HG03378 (cell line): Measurements from ENCODE around the gene ZBTB44.
"Not testable (repeated sequence)": the region's sequence is repeated elsewhere in the genome, so short reads cannot be mapped to it uniquely, and the experiment has no call there.

Experiments
- ATAC-seq: cut with Tn5 transposase; IDR thresholded peaks from one replicate; pipeline ENCODE4 v1.9.1; 2021; ENCODE audit warnings: mild to moderate bottlenecking, moderate library complexity; ENCODE audit not compliant: unreplicated experiment

Gene ZBTB44

DNA sequence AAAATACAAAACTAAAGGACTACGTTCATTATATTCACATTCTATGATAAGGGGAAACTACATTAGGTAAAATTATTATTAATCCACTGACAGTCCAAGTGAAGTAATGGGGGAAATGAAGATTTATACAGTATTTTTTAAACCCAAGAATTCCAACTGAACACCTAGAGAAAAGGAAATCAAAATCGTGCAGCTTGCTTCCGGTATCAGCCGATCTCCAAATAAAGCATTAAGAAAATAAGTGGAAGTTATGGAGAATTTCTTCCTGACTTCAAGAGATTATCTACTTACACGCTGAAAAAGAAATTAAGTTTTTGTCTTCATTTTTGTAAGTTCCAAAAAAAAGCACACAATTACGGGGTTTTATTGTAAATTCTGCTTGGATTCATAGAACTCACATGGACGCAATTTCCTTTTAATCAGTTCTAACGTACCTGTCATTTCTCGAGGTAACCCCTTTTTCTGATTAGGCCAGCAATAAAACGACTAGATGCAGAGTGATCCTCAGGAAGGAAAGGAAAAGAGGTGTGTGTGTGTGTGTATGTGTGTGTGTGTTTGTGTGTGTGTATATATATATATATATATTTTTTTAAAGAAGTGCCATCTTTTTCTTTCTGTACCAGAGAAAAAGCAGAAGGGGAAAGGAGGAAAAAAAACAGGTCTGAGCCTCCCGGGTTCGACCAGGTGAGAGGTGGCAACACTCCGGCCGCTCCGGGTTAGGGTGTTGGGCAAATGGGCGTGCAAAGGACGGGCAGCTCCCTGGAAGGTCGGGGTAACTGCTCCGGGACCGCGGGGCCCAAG lies 1.1 kb downstream of the ZBTB44 start:
- no peak for ATAC-seq

DNA sequence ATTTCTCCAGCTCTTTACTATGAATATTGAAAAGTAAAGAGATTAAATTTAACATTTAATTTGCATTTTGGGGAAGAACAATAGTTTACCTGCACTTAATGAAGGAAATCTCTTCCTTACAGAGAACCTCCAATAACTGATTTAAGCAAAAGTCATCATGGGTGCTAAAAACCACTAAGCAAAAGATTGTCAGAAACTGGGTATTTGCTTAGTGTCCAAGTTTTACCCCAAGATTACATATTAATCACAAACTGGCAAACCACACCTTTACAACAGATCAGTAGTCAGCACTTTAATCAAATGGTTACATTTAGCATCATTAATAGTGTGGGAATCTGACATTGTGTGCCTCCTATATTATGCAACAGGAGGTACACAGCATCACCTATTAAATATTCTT lies 2.7 kb downstream of the ZBTB44 start:
- no peak for ATAC-seq

DNA sequence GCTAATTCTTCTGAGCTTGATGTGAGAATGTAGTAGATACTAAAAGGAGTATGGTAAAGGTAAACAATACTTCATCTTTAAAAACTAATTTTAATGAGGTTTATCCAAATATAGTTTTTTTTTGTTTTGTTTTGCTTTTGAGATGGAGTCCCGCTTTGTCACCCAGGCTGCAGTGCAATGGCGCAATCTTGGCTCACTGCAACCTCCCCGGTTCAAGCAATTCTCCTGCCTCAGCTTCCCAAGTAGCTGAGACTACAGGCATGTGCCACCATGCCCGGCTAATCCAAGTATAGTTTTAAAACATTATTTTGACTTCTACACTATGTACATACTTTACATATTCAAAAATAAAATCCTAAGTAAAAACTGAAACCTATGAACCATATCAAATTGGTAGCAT lies 4.1 kb downstream of the ZBTB44 start:
- ATAC-seq: no peak

DNA sequence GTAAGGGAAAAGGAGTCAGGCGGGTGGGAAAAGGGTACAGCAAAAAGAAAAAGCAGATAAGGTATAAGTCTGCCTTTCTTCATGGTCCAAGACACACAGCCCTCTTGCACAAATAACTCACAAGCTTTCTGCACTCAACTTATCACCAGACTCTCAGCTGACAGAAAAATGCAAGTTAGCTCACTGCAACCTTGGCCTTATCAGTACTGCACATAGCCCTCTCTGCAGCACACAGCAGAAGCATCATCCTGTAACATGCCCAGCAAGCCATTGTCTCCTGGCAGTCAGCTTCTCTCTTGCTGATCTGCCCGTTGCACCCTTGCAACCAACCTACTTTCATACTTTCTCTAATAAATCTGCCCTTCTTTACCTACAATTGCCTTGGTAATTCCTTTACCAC lies 5.8 kb downstream of the ZBTB44 start:
- no peak for ATAC-seq

DNA sequence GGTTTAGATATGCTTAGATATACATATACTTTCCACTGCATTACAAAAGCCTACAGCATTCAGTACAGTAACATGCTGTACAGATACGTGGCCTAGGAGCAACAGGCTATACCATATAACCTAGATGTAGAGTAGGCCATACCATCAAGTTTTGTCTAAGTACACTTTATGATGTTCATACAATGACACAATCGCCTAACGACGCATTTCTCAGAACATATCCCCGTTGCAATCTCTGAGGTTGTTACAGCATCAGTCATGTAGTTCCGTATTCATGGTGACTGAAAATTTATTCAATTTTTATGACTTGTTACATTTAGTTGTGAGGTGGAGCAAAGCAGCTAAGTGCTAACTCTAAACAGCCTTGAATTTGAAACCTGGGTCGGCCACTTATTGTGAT lies 6.7 kb downstream of the ZBTB44 start:
- ATAC-seq: no peak

DNA sequence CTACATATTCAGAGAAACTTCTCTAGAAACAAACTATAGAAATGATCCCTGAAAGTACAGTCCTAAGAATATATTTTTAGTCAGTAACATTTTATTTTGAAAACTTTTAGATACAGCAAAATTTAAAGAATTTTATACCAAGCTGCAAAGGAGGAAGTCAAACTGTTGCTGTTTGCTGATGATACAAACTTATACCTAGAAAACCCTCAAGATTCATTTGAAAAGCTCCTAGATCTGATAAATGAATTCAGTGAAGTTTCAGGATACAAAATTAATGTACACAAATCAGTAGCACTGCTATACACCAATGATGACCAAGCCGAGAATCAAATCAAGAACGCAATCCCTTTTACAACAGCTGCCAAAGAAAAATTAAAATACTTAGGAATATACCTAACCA lies 10.1 kb downstream of the ZBTB44 start:
- no peak for ATAC-seq

DNA sequence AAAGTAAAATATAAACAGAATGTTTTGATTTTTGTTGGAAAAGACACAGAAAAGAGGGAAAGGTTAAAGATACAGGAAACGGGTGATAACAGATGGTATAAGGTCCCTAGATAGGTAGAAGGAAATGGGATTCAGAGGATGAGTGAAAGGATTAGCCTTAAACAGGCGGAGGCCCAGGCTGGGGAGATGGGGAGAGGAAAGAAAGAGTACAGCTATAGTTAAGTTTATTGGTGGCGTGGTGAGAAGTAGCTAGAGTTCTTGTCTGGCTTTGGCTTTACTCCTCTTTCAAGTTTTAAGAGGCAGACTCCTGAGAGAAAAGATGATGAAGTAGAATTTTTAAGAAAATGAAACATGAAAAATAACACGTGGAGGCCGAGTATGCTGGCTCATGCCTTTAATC lies 13.7 kb downstream of the ZBTB44 start:
- no peak for ATAC-seq

DNA sequence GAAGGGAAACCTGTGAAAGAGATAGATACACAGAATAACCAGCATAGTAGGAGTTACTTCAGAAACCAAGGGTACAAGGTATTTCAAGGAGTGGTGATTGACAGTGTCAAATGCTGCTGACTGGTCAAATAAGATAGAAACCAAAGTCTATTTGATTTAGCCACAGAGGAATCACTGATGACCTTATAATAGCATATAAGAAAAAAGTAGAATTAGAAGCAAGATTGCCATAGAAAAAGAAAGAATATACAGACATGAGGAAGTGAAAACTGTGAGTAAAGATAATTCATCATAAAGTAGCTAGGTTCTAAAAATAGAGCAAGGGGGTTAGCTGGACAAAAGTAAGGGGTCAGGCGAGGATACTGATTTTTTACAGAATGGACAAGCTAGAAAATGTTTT lies 14.2 kb downstream of the ZBTB44 start:
- peak; percentile 78 for ATAC-seq

DNA sequence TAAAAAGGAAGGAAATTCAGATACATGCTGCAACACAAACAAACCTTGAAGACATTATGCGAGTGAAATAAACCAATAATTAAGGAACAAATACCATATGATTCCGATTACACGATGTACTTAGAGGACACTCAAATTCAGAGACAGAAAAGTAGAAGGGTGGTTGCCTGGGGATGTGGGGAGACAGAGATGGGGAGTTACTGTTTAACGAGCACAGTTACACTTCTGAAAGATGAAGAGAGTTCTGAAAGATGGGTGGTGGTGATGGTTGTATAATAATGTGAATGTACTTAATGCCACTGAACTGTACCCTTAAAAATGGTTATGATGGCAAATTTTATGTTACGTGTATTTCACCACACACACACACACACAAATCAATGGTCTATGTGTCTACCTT lies 14.7 kb downstream of the ZBTB44 start:
- no peak for ATAC-seq

DNA sequence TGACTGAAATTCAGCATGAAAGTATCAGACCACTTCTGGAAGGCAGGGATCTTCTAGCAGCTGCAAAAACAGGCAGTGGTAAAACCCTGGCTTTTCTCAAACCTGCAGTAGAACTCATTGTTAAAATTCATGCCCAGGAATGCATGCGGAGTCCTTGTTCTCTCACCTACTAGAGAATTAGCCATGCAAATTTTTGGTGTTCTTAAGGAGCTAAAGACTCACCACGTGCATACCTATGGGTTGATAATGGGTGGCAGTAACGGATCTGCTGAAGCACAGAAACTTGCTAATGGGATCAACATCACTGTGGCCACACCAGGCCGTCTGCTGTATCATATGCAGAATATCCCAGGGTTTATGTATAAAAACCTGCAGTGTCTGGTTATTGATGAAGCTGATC lies 19.1 kb downstream of the ZBTB44 start:
- ATAC-seq: no peak

DNA sequence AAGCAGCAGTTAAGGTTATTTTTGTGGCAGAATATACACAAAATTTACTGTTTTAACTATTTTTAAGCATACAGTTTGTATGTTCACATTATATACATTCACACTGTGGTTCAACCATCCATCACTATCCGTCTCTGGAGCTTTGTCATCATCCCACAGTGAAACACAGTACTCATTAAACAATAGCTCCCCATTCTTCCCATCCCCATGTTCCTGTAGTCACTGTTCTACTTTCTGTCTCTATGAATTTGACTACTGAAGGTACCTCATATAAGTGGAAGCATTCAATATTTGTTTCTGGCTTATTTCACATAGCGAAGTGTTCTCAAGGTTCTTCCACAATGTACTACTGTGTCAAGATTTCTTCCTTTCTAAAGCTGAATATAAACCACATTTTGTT lies 32.6 kb downstream of the ZBTB44 start:
- no peak for ATAC-seq

DNA sequence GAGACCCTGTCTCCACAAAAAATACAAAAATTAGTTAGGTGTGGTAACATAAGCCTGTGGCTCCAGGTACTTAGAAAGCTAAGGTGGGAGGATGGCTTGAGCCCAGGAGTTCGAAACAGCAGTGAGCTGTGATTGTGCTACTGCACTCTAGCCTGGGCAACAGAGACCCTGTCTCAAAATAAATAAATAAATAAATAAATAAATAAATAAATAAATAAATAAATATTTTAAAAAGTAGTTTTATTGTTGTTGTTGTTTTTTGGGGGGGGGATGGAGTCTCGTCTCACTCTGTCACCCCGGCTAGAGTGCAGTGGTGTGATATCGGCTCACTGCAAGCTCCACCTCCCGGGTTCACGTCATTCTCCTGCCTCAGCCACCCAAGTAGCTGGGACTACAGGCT lies 33.4 kb downstream of the ZBTB44 start:
- ATAC-seq: not testable (repeated sequence)

DNA sequence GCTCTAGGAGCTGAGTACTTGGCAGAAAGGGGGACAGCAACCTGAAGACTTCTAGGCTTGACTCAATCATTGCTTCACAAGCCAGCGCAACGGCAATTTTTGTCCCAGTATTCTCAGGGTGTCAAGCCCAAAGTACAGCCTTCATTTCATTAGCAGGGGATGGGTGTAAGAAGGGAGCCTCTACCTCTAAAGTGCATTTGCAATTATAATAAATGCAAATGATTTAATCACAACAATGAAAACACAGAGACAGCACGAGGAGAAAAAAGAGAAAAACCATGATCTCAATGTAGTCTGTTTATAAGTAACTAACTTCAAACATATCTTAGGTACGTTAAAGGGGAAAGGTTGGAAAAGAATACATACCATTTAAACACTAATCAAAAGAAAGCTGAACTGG lies 34.7 kb downstream of the ZBTB44 start:
- ATAC-seq: no peak

DNA sequence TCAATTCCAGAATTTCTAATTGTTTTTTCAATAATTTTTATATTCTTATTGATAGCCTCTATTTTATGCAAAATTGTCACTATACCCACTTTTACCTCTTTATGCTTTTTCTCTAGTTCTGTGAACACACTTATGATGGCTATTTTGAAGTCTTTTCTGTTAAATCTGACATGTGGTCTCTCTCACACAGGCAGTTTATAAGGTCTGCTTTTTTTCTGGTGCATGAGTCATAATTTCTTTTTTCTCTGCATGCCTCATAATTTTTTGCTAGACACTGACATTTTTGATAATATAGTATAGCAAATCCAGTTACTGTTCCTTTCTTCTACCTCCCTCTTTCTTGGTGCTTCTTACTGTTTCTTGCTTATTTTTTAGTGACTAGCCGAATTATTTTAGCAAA lies 36.0 kb downstream of the ZBTB44 start:
- ATAC-seq: no peak

DNA sequence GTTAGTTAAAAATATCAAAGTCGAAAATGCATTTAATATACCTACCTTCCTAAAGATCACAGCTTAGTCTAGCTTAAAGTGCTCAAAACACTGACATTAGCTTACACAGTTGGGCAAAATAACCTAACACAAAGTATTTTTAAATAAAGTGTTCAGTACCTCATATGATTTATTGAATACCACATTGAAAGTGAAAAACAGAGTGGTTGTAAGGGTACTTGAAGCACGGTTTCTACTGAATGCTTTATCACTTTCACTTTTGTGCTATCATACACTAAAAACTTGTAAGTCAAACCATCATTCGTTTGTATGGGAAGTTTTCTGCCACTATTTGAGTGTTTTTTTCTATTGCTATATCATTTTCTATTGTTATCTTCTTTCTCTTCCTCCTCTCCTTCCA lies 36.6 kb downstream of the ZBTB44 start:
- ATAC-seq: peak; percentile 84

DNA sequence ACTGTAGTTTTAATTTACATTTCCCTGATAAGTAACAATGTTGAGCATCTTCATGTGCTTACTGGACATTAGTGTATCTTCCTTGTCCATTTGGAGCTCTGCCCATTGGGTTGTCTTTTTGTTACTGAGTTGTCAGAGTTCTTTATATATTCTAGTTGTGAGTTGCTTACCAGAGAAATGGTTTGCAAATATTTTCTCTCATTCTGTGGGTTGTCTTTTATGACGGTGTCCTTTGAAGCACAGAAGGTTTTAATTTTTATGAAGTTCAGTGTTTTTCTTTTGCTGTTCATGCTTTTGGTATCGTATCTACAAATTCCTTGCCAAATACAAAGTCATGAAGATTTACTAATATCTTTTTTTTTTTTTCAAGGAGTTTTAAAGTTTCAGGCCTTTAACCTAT lies 42.4 kb downstream of the ZBTB44 start:
- ATAC-seq: no peak

DNA sequence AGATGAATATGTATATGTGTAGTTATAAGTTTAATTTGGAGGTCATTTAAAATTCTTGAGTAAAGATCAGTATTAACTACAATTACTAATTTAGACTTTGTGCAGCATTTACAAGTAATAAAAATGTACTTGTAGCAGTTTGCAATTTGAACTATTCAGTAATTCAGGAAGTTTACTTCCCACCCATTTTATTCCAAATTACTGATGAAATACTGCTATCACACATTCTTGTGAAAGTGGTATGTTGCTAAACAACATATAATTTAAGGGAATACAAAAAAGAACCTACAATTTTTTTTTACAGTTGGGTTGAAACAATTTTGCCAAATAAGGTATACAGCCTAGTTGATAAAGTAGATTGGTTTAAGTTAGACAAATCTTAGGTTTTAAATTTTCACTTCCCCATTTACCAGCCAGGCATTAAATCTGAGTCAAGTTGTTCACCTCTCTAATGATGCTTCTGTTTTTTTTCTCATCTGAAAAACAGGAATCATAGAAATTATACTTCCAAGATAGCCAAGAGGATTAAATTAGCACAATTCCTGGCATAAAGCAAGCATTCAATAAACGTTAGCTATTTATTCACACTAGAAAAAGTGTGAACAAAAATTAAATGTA lies 45.3 kb downstream of the ZBTB44 start:
- ATAC-seq: peak; percentile 97

DNA sequence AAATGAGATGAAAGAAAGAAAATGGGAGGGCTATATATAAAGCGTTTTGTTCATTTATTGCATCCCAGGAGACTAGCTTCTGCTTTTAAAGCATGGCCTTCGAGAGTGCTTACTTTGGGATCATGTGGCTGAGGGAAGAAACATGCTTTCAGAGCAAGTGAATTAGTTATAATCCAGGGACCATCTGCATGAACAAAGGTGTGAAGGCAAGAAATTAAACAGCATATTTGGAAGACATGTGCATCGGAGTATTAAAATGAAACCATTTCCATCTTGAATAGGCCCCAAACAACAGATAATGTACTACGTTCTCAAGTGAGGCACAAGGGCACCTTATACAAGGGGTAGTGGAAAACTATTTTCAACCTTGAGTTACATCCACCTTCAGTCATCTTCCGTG lies 51.4 kb downstream of the ZBTB44 start:
- ATAC-seq: no peak

DNA sequence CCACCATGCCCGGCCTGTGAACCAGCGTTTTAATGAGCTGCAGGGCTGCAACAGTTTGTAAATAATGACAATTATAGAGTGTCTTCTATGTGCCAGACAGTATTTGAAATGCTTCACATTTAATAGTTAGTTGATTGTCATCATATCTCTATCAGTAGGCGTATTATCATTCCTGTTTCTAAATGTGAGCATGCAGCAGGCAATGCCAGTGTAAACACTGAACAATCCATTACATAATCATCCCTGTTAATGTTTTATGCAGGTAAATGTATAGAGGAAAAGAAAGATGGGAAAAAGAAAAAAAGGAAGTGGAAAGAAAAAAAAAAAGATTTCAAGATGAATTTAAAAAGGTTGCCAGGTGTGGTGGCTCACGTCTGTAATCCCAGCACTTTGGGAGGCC lies 52.3 kb downstream of the ZBTB44 start:
- ATAC-seq: no peak

DNA sequence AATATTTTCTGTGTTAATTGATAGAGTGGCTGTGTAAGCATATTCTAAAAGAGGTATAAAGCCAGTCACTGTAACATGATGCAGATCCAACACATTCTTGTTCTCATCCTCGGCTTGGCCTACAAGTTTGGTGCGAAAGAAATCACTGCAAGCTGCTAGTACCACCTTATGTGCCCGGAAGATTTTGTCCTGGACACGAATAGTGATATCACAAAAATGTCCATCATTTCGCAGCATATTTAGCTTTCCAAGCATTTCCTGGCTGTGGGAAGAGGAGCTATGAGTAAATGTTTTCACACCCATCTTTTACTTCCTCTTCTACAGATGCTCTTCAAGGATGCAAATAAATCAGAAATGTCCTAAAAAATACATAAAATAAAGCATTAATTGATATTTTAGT lies 53.1 kb downstream of the ZBTB44 start:
- ATAC-seq: no peak

DNA sequence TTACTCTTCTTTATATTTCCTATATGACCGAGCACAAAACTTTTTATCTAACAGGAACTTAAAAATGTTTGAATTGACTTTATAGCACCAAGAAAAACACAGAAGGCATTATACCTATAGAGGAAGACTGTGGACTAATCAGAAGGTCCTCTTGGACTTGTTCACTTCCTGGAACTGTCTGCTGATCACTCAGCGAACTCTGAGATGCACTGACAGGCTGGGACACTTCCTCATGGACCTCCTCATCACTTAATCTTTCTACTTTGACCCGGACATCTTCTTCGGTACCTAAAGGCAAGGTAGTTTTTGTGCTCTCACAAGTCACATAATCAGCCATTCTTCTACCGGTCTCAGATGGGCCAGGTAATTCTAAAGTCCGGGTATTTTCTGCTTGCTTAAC lies 54.0 kb downstream of the ZBTB44 start:
- ATAC-seq: no peak

DNA sequence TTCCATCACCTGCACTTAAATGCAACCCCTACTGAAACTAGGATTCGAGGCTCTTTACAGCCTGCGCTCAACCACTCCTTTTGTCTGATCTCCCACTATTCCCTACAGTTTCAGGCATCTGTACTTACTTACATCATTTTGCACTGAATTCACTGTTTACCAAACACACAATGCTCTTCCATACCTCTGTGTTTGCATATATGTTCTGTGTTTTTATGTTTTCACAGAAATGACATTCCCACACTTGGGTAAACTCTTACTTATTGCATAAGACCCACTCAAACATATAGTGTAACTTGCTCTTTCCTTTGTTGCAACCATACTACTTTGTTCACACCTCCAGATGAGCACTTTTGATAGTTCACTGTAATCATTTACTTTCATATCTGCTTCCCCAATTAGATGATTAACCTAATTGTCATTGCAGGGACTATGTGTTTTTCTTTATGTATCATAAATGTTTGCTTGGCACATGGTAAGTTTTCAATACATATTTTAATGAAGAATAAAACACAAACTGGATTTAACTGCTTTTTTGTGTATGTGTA lies 54.6 kb downstream of the ZBTB44 start:
- no peak for ATAC-seq

DNA sequence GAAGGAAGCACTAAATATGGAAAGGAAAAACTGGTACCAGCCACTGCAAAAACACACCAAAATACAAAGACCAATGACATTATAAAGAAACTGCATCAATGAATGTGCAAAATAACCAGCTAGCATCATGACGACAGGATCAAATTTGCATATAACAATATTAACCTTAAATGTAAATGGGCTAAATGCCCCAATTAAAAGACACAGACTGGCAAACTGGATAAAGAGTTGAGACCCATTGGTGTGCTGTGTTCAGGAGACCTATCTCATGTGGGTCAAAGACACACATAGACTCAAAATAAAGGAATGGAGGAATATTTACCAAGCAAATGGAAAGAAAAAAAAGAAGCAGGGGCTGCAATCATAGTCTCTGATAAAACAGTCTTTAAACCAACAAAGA lies 63.0 kb downstream of the ZBTB44 start:
- ATAC-seq: not testable (repeated sequence)
